Rectal smooth muscle tissue (tissue), 1 donor: ENCODE data around the gene DDX24.

Source experiments
- H3K27ac ChIP-seq: one replicate; pipeline ENCODE4 v1.7.0; 2013; ENCODE audit warnings: low read depth, low read length, inconsistent platforms
- H3K27me3 ChIP-seq: one replicate; pipeline ENCODE4 v1.7.0; 2013; ENCODE audit warnings: low read length; ENCODE audit not compliant: control insufficient read depth, insufficient read depth
- H3K36me3 ChIP-seq: one replicate; pipeline ENCODE4 v1.7.0; 2013; ENCODE audit warnings: low read length; ENCODE audit not compliant: control insufficient read depth, insufficient read depth
- H3K4me1 ChIP-seq: one replicate; pipeline ENCODE4 v1.7.0; 2013; ENCODE audit warnings: low read length; ENCODE audit not compliant: control insufficient read depth, insufficient read depth
- H3K4me3 ChIP-seq: one replicate; pipeline ENCODE4 v1.7.0; 2013; ENCODE audit warnings: low read length
- H3K9ac ChIP-seq: one replicate; pipeline ENCODE4 v1.7.0; 2013; ENCODE audit warnings: low read length

The DDX24 gene

GRCh38 chr14:94122438-94122837 lies 41.4 kb upstream of the DDX24 start:
- Histone ChIP-seq H3K4me3 (no peak overlapping the region), H3K36me3 (no peaks in the 10 kb centered on the region), H3K9ac (no peak overlapping the region), H3K4me1 (no peaks in the 10 kb centered on the region), H3K27me3 (no peaks in the 10 kb centered on the region), H3K27ac (no peak overlapping the region)

GRCh38 chr14:94121485-94121884 lies 40.5 kb upstream of the DDX24 start:
- Histone ChIP-seq H3K27me3 (no peaks in the 10 kb centered on the region), H3K4me3 (no peak overlapping the region), H3K4me1 (no peaks in the 10 kb centered on the region), H3K27ac (no peak overlapping the region), H3K36me3 (no peaks in the 10 kb centered on the region), H3K9ac (no peak overlapping the region)

GRCh38 chr14:94120667-94121340 lies 39.8 kb upstream of the DDX24 start:
- Histone ChIP-seq H3K4me3 (no peak overlapping the region), H3K36me3 (no peaks in the 10 kb centered on the region), H3K4me1 (no peaks in the 10 kb centered on the region), H3K9ac (no peak overlapping the region), H3K27ac (no peak overlapping the region), H3K27me3 (no peaks in the 10 kb centered on the region)

GRCh38 chr14:94119071-94119470 lies 38.1 kb upstream of the DDX24 start:
- H3K36me3 ChIP-seq = no peaks in the 10 kb centered on the region
- no peaks in the 10 kb centered on the region for H3K27me3 ChIP-seq
- no peak overlapping the region for H3K4me3 ChIP-seq
- H3K27ac ChIP-seq = no peak overlapping the region
- H3K9ac ChIP-seq = no peak overlapping the region
- H3K4me1 ChIP-seq = no peaks in the 10 kb centered on the region

- Histone ChIP-seq H3K36me3 (no peaks in the 10 kb centered on the region), H3K27ac (no peak overlapping the region), H3K9ac (no peak overlapping the region), H3K27me3 (no peaks in the 10 kb centered on the region), H3K4me3 (no peak overlapping the region), H3K4me1 (no peaks in the 10 kb centered on the region)
Measured at GRCh38 chr14:94117856-94118255, 36.9 kb upstream of the DDX24 start.

GRCh38 chr14:94116701-94117100 lies 35.7 kb upstream of the DDX24 start:
- Histone ChIP-seq H3K4me3 (no peak overlapping the region), H3K9ac (no peak overlapping the region), H3K4me1 (no peaks in the 10 kb centered on the region), H3K27me3 (no peaks in the 10 kb centered on the region), H3K36me3 (no peaks in the 10 kb centered on the region), H3K27ac (no peak overlapping the region)

- H3K27me3 ChIP-seq = no peaks in the 10 kb centered on the region
- H3K27ac ChIP-seq = no peak overlapping the region
- no peaks in the 10 kb centered on the region for H3K36me3 ChIP-seq
- no peak overlapping the region for H3K9ac ChIP-seq
- no peaks in the 10 kb centered on the region for H3K4me1 ChIP-seq
- H3K4me3 ChIP-seq = no peak overlapping the region
Measured at GRCh38 chr14:94115631-94116030, 34.6 kb upstream of the DDX24 start.

- H3K4me1 ChIP-seq = no peaks in the 10 kb centered on the region
- H3K27me3 ChIP-seq = no peaks in the 10 kb centered on the region
- no peak overlapping the region for H3K27ac ChIP-seq
- no peak overlapping the region for H3K9ac ChIP-seq
- no peak overlapping the region for H3K4me3 ChIP-seq
- H3K36me3 ChIP-seq = no peaks in the 10 kb centered on the region
Measured at GRCh38 chr14:94115058-94115591, 34.1 kb upstream of the DDX24 start.

GRCh38 chr14:94114589-94115057 lies 33.6 kb upstream of the DDX24 start:
- H3K4me1 ChIP-seq = no peaks in the 10 kb centered on the region
- H3K27me3 ChIP-seq = no peaks in the 10 kb centered on the region
- H3K36me3 ChIP-seq = no peaks in the 10 kb centered on the region
- H3K27ac ChIP-seq = no peak overlapping the region
- no peak overlapping the region for H3K4me3 ChIP-seq
- no peak overlapping the region for H3K9ac ChIP-seq

- H3K4me1 ChIP-seq = no peaks in the 10 kb centered on the region
- H3K9ac ChIP-seq = no peak overlapping the region
- no peak overlapping the region for H3K4me3 ChIP-seq
Measured at GRCh38 chr14:94113908-94114588, 33.0 kb upstream of the DDX24 start.

GRCh38 chr14:94113490-94113889 lies 32.5 kb upstream of the DDX24 start:
- H3K36me3 ChIP-seq = no peaks in the 10 kb centered on the region
- no peaks in the 10 kb centered on the region for H3K27me3 ChIP-seq
- no peaks in the 10 kb centered on the region for H3K4me1 ChIP-seq
- no peak overlapping the region for H3K9ac ChIP-seq
- H3K4me3 ChIP-seq = no peak overlapping the region
- no peak overlapping the region for H3K27ac ChIP-seq

More at GRCh38 chr14:94113908-94114588, 33.0 kb upstream of the DDX24 start:
- no peak overlapping the region for H3K27ac ChIP-seq
- no peaks in the 10 kb centered on the region for H3K36me3 ChIP-seq
- no peaks in the 10 kb centered on the region for H3K27me3 ChIP-seq

GRCh38 chr14:94113073-94113472 lies 32.1 kb upstream of the DDX24 start:
- Histone ChIP-seq H3K4me1 (no peaks in the 10 kb centered on the region), H3K4me3 (no peak overlapping the region), H3K36me3 (no peaks in the 10 kb centered on the region), H3K27me3 (no peaks in the 10 kb centered on the region), H3K27ac (no peak overlapping the region), H3K9ac (no peak overlapping the region)
